HuH-7 (cell line): Measurements from ENCODE around the gene OR9Q1.

Source experiments
- DNase-seq: peaks from one replicate; pipeline ENCODE4 v3.0.0; 2011; ENCODE audit warnings: low spot score

OR9Q1 gene

GRCh38 chr11:58034471-58034870 is 10.8 kb downstream of the OR9Q1 start:
- DNase-seq, result no peak

GRCh38 chr11:58039589-58039988 is 15.9 kb downstream of the OR9Q1 start:
- no peak for DNase-seq

- DNase-seq, result no peak
Observed at GRCh38 chr11:58043379-58043778, 19.7 kb downstream of the OR9Q1 start.

GRCh38 chr11:58046231-58046630 is 22.6 kb downstream of the OR9Q1 start:
- DNase-seq, result no peak

GRCh38 chr11:58047818-58048217 is 24.1 kb downstream of the OR9Q1 start:
- no peak for DNase-seq

- no peak for DNase-seq
Observed at GRCh38 chr11:58055806-58056401, 32.2 kb downstream of the OR9Q1 start.

GRCh38 chr11:58057481-58057880 is 33.8 kb downstream of the OR9Q1 start:
- no peak for DNase-seq

GRCh38 chr11:58058276-58059006 is 34.8 kb downstream of the OR9Q1 start:
- DNase-seq, result no peak

GRCh38 chr11:58059007-58059350 is 35.3 kb downstream of the OR9Q1 start:
- DNase-seq, result no peak

- no peak for DNase-seq
Observed at GRCh38 chr11:58060535-58060934, 36.9 kb downstream of the OR9Q1 start.

- no peak for DNase-seq
Observed at GRCh38 chr11:58060939-58061672, 37.4 kb downstream of the OR9Q1 start.

- DNase-seq, result no peak
Observed at GRCh38 chr11:58061813-58062212, 38.1 kb downstream of the OR9Q1 start.

- no peak for DNase-seq
Observed at GRCh38 chr11:58067685-58068084, 44.0 kb downstream of the OR9Q1 start.

GRCh38 chr11:58068655-58069054 is 45.0 kb downstream of the OR9Q1 start:
- no peak for DNase-seq

- no peak for DNase-seq
Observed at GRCh38 chr11:58070585-58070984, 46.9 kb downstream of the OR9Q1 start.

- DNase-seq, result no peak
Observed at GRCh38 chr11:58075781-58076180, 52.1 kb downstream of the OR9Q1 start.

GRCh38 chr11:58086528-58086927 is 62.8 kb downstream of the OR9Q1 start:
- no peak for DNase-seq

GRCh38 chr11:58097437-58097836 is 73.8 kb downstream of the OR9Q1 start:
- no peak for DNase-seq

- no peak for DNase-seq
Observed at GRCh38 chr11:58121096-58121495, 97.4 kb downstream of the OR9Q1 start.

- DNase-seq, result no peak
Observed at GRCh38 chr11:58125469-58125868, 101.8 kb downstream of the OR9Q1 start, which contains the start of gene OR9I1. Gene OR9I1 (minus strand): TSS chr11:58125530. CDS start chr11:58119444, 6,086 bp downstream.

GRCh38 chr11:58127350-58127749 is 103.7 kb downstream of the OR9Q1 start:
- no peak for DNase-seq

GRCh38 chr11:58133309-58134076 is 109.8 kb downstream of the OR9Q1 start:
- peak; percentile 54 for DNase-seq
